ENCODE measurements around the gene GHDC. TPM values are rescaled to one million over a fixed set of nuclear protein-coding genes. Genes with fewer than 3 reads are reported as not detected.

Gene GHDC
- total and polyA plus RNA-seq, 2 of the 13 experiments (the other 11 are each of a cell fraction or from before 2014, with no cell fraction given): 15.4 to 22.5 TPM

- TF ChIP-seq, protein P1, sequence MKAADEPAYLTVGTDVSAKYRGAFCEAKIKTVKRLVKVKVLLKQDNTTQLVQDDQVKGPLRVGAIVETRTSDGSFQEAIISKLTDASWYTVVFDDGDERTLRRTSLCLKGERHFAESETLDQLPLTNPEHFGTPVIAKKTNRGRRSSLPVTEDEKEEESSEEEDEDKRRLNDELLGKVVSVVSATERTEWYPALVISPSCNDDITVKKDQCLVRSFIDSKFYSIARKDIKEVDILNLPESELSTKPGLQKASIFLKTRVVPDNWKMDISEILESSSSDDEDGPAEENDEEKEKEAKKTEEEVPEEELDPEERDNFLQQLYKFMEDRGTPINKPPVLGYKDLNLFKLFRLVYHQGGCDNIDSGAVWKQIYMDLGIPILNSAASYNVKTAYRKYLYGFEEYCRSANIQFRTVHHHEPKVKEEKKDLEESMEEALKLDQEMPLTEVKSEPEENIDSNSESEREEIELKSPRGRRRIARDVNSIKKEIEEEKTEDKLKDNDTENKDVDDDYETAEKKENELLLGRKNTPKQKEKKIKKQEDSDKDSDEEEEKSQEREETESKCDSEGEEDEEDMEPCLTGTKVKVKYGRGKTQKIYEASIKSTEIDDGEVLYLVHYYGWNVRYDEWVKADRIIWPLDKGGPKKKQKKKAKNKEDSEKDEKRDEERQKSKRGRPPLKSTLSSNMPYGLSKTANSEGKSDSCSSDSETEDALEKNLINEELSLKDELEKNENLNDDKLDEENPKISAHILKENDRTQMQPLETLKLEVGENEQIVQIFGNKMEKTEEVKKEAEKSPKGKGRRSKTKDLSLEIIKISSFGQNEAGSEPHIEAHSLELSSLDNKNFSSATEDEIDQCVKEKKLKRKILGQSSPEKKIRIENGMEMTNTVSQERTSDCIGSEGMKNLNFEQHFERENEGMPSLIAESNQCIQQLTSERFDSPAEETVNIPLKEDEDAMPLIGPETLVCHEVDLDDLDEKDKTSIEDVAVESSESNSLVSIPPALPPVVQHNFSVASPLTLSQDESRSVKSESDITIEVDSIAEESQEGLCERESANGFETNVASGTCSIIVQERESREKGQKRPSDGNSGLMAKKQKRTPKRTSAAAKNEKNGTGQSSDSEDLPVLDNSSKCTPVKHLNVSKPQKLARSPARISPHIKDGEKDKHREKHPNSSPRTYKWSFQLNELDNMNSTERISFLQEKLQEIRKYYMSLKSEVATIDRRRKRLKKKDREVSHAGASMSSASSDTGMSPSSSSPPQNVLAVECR (CRISPR knock-in tag; IDR thresholded peaks at IDR 0.05; ENCODE audit: borderline replicate concordance): no peak
- TF ChIP-seq ZBTB7A (CRISPR knock-in tag; IDR thresholded peaks at IDR 0.05) (no peak), SYNCRIP (IDR thresholded peaks at IDR 0.05; ENCODE audit: insufficient read depth, low read depth, low read length) (no peak), ZNF530 (CRISPR knock-in tag; IDR thresholded peaks at IDR 0.05; ENCODE audit: low read depth) (no peak), MED13 (CRISPR knock-in tag; IDR thresholded peaks at IDR 0.05) (no peak), TSC22D2 (CRISPR knock-in tag; IDR thresholded peaks at IDR 0.05; ENCODE audit: borderline replicate concordance) (no peak), ZNF276 (CRISPR knock-in tag; IDR thresholded peaks at IDR 0.05; ENCODE audit: low read depth) (no peak), MEIS1 (CRISPR knock-in tag; IDR thresholded peaks at IDR 0.05; ENCODE audit: borderline replicate concordance) (0 out of 2 replicates have a peak, but pooled peaks have one; percentile 21), ZNF580 (CRISPR knock-in tag; IDR thresholded peaks at IDR 0.05; ENCODE audit: borderline replicate concordance, low read depth) (peak; percentile 43; the same call in 1 of the 2 replicates), ZNF136 (CRISPR knock-in tag; IDR thresholded peaks at IDR 0.05; ENCODE audit: low read depth) (no peak), PAX8 (CRISPR knock-in tag; IDR thresholded peaks at IDR 0.05; ENCODE audit: borderline replicate concordance) (no peak)
- TF ChIP-seq, protein P2, sequence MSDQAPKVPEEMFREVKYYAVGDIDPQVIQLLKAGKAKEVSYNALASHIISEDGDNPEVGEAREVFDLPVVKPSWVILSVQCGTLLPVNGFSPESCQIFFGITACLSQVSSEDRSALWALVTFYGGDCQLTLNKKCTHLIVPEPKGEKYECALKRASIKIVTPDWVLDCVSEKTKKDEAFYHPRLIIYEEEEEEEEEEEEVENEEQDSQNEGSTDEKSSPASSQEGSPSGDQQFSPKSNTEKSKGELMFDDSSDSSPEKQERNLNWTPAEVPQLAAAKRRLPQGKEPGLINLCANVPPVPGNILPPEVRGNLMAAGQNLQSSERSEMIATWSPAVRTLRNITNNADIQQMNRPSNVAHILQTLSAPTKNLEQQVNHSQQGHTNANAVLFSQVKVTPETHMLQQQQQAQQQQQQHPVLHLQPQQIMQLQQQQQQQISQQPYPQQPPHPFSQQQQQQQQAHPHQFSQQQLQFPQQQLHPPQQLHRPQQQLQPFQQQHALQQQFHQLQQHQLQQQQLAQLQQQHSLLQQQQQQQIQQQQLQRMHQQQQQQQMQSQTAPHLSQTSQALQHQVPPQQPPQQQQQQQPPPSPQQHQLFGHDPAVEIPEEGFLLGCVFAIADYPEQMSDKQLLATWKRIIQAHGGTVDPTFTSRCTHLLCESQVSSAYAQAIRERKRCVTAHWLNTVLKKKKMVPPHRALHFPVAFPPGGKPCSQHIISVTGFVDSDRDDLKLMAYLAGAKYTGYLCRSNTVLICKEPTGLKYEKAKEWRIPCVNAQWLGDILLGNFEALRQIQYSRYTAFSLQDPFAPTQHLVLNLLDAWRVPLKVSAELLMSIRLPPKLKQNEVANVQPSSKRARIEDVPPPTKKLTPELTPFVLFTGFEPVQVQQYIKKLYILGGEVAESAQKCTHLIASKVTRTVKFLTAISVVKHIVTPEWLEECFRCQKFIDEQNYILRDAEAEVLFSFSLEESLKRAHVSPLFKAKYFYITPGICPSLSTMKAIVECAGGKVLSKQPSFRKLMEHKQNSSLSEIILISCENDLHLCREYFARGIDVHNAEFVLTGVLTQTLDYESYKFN (CRISPR knock-in tag; conservative IDR thresholded peaks at IDR 0.05): no peak
- TF ChIP-seq, protein P3, sequence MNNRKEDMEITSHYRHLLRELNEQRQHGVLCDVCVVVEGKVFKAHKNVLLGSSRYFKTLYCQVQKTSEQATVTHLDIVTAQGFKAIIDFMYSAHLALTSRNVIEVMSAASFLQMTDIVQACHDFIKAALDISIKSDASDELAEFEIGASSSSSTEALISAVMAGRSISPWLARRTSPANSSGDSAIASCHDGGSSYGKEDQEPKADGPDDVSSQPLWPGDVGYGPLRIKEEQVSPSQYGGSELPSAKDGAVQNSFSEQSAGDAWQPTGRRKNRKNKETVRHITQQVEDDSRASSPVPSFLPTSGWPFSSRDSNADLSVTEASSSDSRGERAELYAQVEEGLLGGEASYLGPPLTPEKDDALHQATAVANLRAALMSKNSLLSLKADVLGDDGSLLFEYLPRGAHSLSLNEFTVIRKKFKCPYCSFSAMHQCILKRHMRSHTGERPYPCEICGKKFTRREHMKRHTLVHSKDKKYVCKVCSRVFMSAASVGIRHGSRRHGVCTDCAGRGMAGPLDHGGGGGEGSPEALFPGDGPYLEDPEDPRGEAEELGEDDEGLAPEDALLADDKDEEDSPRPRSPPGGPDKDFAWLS (CRISPR knock-in tag; IDR thresholded peaks at IDR 0.05; ENCODE audit: borderline replicate concordance): no peak
Observed at GRCh38 chr17:42180922-42181850, 13.1 kb downstream of the GHDC start, which contains the start of gene KCNH4 (continued).
